ENCODE measurements around the gene CTTN. TPM values are rescaled to one million over a fixed set of nuclear protein-coding genes. Genes with fewer than 3 reads are reported as not detected.

Gene CTTN
- total and polyA plus RNA-seq, 2 of the 8 experiments (the other 6 are each of a cell fraction or from before 2014, with no cell fraction given): 84.6 to 216 TPM

DNA sequence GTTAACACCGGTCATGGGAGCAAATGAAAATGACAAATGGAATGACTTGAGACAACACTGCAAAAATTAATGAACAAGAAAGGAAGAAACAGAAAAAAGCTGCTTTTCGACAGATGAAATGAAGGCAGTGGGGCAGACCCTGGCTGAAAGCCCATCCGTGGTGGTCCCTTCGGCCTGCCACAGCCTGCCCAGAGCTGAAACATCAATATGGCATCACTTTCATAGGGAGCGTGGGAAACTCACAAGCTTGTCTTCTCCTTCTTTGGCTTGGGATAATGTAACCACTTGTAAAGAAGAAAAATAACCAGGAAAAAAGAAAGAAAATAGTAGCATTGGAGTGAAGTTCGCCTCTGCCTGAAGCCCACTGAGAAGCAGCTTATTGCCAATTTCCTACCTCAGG is 78.8 kb downstream of the CTTN start (continued):
- TF ChIP-seq, protein P1, sequence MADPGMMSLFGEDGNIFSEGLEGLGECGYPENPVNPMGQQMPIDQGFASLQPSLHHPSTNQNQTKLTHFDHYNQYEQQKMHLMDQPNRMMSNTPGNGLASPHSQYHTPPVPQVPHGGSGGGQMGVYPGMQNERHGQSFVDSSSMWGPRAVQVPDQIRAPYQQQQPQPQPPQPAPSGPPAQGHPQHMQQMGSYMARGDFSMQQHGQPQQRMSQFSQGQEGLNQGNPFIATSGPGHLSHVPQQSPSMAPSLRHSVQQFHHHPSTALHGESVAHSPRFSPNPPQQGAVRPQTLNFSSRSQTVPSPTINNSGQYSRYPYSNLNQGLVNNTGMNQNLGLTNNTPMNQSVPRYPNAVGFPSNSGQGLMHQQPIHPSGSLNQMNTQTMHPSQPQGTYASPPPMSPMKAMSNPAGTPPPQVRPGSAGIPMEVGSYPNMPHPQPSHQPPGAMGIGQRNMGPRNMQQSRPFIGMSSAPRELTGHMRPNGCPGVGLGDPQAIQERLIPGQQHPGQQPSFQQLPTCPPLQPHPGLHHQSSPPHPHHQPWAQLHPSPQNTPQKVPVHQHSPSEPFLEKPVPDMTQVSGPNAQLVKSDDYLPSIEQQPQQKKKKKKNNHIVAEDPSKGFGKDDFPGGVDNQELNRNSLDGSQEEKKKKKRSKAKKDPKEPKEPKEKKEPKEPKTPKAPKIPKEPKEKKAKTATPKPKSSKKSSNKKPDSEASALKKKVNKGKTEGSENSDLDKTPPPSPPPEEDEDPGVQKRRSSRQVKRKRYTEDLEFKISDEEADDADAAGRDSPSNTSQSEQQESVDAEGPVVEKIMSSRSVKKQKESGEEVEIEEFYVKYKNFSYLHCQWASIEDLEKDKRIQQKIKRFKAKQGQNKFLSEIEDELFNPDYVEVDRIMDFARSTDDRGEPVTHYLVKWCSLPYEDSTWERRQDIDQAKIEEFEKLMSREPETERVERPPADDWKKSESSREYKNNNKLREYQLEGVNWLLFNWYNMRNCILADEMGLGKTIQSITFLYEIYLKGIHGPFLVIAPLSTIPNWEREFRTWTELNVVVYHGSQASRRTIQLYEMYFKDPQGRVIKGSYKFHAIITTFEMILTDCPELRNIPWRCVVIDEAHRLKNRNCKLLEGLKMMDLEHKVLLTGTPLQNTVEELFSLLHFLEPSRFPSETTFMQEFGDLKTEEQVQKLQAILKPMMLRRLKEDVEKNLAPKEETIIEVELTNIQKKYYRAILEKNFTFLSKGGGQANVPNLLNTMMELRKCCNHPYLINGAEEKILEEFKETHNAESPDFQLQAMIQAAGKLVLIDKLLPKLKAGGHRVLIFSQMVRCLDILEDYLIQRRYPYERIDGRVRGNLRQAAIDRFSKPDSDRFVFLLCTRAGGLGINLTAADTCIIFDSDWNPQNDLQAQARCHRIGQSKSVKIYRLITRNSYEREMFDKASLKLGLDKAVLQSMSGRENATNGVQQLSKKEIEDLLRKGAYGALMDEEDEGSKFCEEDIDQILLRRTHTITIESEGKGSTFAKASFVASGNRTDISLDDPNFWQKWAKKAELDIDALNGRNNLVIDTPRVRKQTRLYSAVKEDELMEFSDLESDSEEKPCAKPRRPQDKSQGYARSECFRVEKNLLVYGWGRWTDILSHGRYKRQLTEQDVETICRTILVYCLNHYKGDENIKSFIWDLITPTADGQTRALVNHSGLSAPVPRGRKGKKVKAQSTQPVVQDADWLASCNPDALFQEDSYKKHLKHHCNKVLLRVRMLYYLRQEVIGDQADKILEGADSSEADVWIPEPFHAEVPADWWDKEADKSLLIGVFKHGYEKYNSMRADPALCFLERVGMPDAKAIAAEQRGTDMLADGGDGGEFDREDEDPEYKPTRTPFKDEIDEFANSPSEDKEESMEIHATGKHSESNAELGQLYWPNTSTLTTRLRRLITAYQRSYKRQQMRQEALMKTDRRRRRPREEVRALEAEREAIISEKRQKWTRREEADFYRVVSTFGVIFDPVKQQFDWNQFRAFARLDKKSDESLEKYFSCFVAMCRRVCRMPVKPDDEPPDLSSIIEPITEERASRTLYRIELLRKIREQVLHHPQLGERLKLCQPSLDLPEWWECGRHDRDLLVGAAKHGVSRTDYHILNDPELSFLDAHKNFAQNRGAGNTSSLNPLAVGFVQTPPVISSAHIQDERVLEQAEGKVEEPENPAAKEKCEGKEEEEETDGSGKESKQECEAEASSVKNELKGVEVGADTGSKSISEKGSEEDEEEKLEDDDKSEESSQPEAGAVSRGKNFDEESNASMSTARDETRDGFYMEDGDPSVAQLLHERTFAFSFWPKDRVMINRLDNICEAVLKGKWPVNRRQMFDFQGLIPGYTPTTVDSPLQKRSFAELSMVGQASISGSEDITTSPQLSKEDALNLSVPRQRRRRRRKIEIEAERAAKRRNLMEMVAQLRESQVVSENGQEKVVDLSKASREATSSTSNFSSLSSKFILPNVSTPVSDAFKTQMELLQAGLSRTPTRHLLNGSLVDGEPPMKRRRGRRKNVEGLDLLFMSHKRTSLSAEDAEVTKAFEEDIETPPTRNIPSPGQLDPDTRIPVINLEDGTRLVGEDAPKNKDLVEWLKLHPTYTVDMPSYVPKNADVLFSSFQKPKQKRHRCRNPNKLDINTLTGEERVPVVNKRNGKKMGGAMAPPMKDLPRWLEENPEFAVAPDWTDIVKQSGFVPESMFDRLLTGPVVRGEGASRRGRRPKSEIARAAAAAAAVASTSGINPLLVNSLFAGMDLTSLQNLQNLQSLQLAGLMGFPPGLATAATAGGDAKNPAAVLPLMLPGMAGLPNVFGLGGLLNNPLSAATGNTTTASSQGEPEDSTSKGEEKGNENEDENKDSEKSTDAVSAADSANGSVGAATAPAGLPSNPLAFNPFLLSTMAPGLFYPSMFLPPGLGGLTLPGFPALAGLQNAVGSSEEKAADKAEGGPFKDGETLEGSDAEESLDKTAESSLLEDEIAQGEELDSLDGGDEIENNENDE (IDR thresholded peaks at IDR 0.05; ENCODE audit: insufficient replicate concordance, low read length): no peak
- TF ChIP-seq SP2 (IDR thresholded peaks at IDR 0.05; ENCODE audit: low read length): no peak
- TF ChIP-seq POLR2AphosphoS5 (IDR thresholded peaks at IDR 0.05; ENCODE audit: low read depth, low read length): no peak
- TF ChIP-seq, protein P2, sequence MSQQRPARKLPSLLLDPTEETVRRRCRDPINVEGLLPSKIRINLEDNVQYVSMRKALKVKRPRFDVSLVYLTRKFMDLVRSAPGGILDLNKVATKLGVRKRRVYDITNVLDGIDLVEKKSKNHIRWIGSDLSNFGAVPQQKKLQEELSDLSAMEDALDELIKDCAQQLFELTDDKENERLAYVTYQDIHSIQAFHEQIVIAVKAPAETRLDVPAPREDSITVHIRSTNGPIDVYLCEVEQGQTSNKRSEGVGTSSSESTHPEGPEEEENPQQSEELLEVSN (IDR thresholded peaks at IDR 0.05): no peak
- no peak for TF ChIP-seq TAF1 (IDR thresholded peaks at IDR 0.05; ENCODE audit: low read depth, low read length)
- TF ChIP-seq, protein P3, sequence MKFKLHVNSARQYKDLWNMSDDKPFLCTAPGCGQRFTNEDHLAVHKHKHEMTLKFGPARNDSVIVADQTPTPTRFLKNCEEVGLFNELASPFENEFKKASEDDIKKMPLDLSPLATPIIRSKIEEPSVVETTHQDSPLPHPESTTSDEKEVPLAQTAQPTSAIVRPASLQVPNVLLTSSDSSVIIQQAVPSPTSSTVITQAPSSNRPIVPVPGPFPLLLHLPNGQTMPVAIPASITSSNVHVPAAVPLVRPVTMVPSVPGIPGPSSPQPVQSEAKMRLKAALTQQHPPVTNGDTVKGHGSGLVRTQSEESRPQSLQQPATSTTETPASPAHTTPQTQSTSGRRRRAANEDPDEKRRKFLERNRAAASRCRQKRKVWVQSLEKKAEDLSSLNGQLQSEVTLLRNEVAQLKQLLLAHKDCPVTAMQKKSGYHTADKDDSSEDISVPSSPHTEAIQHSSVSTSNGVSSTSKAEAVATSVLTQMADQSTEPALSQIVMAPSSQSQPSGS (IDR thresholded peaks at IDR 0.05; ENCODE audit: low read length): no peak
- no peak for TF ChIP-seq TEAD4 (IDR thresholded peaks at IDR 0.05; ENCODE audit: low read depth, low read length)
- no peak for TF ChIP-seq CHD2 (IDR thresholded peaks at IDR 0.05; ENCODE audit: low read length)
- TF ChIP-seq KDM4A (IDR thresholded peaks at IDR 0.05; ENCODE audit: low read depth, low read length, severe bottlenecking): no peak

Measured in H1 (cell line).